ENCODE data around the gene PIK3CG. TPM values are rescaled to one million over a fixed set of nuclear protein-coding genes. Genes with fewer than 3 reads are reported as not detected.
"Not testable (repeated sequence)": the region's sequence is repeated elsewhere in the genome, so short reads cannot be mapped to it uniquely, and the experiment has no call there.

Gene PIK3CG
- total RNA-seq, 1 donor from 2014 or later = 1.7 TPM

DNA sequence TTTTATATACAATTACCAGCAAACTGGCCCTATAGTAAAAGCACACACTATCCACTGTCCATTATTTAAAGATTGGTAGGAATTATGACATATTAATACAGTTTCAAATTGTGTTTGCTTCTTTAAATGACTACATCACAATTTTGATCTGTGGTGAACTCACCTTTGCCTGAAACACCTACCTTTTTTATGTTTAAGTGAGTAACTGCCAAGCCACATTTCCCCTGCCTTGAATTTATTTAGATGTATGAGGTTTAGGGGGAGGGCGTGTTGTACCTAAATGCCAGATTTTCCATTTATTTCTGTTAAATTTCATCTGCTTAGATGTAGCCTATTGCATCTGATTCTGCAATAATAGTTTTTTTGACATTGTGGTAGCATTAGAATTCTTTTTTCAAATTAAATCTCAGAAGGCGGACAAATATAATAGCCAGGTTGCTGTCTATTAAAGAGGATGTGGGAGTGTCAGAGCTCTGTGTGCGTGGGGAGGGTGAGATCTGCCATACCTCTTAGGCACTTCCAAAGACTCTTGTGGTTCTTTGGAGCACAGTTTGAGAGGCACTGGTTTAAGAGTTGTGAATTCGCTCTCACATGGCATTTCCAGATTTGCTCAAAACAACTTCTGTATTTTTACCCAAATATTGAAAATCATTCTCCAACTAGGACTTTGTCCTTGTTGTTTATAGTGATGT, 13.8 kb downstream of the PIK3CG start:
- intact Hi-C loops (cut with DNase I) = no loop called here

DNA sequence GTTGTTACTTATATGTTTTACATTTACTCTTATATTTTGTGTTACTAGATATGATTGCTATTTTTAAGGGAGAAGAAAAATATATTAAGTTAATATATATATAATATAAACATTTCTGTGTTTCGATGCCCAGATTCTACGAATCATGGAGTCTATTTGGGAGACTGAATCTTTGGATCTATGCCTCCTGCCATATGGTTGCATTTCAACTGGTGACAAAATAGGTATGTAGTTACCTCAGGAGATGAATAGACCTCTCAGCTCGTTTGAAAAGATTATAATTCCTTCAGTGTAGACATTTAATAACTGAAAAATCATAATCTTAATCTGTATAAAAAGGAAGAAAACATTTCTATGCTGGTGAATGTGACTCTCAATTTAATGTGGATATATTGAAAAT, 16.9 kb downstream of the PIK3CG start:
- intact Hi-C loops (cut with DNase I) = no loop called here
- no peak for DNase-seq (ENCODE audit: low spot score)

More for the DNA sequence above, 13.8 kb downstream of the PIK3CG start:
- no peak for DNase-seq (ENCODE audit: low spot score)

DNA sequence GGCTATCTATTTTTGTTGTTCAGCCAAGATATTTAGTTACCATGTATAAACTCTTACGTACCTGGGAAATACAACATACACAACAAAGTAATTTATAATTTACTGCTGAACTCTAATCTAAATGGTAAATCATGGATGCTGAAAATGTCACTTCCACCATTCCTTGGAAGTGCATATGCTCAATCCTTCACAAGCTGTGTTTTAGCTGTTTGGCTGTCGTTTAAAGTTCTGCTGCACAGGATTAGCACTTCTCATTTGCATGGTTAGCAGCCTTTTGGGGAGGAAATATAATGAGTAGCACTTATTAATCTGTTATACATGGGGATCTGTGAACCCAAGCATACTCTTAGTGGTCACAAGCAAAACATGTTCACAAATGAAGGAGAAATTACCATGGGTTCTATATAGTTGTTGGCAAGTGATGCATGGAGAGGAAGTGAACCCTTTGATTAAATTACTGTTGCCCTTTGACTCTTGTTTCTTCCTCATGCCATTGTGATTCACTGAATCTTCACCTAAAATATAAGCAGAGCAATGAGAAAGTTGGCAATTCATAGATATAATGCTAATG, 18.5 kb downstream of the PIK3CG start:
- intact Hi-C loops (cut with DNase I) = no loop called here
- no peak for DNase-seq (ENCODE audit: low spot score)

DNA sequence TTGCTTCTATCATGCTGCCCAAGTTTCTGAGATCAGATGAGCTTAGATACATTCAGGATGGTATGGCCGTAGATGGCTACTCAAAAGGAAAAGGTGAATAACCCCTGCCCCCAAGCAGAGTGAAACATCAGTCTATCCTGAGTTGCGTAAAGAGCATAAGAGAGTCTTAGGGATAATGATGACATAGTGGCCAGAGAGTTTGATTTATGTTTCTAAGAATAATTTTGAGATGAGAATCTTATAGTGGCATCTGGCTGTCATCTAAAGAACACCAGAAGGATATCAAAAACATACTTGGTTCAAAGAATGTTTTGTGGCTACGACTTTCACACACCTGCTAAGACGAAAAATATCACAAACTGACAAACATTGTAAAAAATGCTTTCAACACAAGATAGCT, 20.6 kb downstream of the PIK3CG start:
- DNase-seq (ENCODE audit: low spot score) = no peak
- intact Hi-C loops (cut with DNase I) = no loop called here

DNA sequence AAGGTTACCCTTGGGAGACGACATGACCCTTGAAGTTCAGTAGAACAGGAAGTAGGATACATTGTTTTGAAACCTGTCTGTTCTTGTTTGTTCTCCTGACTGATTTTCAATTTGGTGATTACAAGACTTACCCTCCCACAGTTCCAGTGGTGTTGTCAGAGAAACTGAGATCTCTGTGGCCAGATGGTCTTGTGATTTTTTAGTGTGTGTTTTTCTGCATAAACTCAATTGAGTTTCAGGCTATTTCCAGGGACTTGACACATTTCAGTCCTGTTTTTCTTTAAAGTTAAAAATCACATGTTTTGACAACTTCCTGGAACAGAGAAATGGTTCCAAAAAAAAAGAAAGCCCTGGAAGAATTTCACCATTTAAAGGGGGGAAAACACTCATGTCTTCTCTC, 22.3 kb downstream of the PIK3CG start:
- DNase-seq (ENCODE audit: low spot score) = no peak
- intact Hi-C loops (cut with DNase I) = no loop called here

DNA sequence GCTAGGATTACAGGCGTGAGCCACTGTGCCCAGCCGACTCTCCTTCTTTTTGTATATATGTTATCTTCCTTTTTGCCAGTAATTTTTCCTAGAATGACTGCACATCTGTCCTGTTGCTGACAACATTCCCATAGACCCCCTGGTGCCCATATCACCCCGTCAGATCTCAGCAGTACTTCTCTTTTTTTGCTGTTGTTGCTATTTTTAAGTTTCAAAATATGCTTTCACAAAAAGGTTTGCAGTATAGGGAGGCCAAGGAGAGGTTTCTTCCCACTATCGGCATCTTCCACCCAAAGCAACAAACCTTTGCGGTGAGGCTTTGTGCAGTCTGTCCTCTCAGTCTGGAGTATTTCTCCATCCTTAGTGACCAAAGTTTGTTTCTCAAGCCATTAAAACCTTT, 23.1 kb downstream of the PIK3CG start:
- DNase-seq (ENCODE audit: low spot score) = no peak

DNA sequence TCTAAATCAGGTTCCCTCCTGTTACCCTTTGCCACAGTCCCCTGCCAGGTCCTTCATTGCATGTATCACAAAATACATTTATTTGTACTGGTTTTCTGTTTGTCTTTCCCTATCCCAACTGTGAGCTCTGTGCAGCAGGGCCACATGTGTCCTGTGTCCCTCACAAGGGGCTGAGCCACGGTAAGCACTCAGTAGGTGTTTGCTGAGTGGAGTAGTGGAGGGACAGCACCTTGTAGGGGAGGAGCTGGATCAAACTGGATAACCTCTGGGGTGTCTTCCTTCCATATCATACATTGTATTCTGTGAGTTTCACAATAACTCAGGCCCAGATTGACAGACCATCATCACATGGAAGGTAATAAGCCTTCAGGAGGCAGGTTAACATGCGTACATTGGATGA, 25.9 kb downstream of the PIK3CG start:
- intact Hi-C loops (cut with DNase I) = no loop called here
- DNase-seq (ENCODE audit: low spot score) = no peak

More for the DNA sequence above, 23.1 kb downstream of the PIK3CG start:
- intact Hi-C loops (cut with DNase I) = no loop called here

DNA sequence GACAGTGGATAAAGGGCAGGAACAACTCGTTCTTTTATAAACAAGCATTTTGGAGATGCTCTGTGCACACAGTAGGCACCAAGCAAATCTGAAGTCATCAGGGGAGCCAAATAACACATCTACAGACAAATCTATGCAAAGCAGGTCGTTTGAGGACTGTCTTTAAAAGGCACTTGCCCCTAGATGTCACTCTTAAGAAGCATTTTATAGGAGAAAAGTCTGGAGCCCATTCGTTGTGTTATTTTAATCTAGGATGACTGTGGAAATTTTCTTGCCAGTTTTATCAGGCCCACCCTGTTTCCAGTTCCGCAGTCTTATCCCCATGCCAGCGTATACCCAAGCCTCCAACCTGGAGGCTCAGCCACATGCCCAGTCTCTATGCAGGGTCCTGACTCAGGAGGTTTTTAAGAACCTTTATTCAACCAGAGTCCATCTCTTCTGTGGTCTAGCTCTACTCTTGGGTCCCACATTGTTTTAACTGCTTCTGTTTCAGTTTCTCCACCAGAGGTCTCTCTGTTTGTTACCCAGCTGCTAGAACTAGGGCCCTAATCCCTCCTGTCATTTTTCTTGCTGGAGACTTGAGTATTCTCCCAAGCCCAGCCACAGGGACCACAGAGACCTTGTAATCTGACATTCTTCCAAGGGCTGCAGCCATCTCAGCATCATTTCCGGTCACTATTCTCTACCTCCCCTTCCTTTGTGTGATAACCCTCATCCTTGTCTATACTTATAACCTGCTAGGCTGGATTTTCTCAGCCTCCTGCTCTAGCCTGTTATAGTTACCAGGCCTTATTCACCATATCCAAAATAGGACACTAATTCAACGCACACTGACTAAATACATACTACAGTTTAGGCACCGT, 26.7 kb downstream of the PIK3CG start:
- intact Hi-C loops (cut with DNase I) = no loop called here
- no peak for DNase-seq (ENCODE audit: low spot score)

DNA sequence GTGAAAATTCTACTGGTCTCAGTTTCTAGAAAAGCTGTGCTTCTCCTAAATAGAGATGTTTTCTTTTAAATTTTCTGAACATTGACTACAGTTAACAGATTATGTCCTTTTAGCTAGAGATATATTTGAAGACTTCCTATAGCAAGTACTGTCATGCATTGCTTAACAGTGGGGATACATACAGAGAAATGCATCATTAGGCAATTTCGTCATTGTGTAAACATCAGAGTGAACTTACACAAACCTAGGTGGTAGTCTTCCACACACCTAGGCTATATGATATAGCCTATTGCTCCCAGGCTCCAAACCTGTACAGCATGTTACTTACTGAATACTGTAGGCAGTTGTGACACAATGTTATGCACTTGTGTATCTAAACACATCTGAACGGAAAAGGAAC, 28.5 kb downstream of the PIK3CG start:
- intact Hi-C loops (cut with DNase I) = no loop called here

DNA sequence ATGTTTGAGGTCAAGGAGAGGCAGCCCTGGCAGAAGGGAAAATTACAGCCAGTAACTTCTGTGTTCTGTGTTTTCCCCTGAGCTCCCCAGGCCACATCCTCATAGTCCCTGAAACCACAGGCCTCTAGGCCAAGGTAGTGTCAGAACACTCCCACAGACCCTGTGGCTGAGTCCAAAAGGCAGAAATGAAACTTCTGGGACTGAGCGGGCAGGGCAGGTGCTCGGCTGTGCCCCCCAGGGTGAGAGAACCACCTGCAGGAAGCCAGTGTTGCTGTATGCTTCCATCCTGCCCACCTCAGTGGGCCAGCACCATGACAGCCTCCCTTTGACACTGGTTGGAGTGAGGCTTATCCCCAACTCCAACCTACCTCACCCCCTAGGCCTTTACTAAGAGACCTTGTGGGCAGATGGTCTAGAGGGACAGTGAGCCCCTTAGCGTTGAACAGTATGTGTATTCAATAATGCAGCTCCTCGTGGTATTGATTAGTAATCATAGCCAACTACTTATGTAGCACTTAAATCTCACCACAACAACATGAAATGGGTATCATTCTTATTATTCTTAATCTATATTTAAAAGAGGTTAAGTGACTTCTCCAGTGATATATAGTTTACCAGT, 30.3 kb downstream of the PIK3CG start:
- intact Hi-C loops (cut with DNase I) = no loop called here
- DNase-seq (ENCODE audit: low spot score) = peak; percentile 76

More for the DNA sequence above, 28.5 kb downstream of the PIK3CG start:
- DNase-seq (ENCODE audit: low spot score) = no peak

DNA sequence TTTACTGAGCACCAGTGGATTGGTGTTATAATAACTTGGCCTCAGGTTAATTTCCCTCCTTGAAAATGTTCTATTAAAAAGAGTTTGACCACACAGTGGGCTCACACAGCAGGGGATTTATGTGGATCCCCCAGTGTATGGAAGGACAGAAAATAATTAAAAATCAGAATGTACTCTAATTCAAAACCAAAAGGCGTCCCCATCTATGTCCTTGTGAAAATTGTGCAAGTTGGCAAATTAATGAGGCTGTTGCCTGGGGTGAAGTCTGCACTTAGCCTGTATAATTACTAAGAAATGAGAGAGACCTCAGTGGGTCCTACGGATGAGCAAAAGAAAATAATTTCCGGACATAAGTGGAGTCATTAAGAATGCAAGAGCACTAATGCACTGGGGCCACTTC, 31.1 kb downstream of the PIK3CG start:
- no peak for DNase-seq (ENCODE audit: low spot score)
- intact Hi-C loops (cut with DNase I) = no loop called here

DNA sequence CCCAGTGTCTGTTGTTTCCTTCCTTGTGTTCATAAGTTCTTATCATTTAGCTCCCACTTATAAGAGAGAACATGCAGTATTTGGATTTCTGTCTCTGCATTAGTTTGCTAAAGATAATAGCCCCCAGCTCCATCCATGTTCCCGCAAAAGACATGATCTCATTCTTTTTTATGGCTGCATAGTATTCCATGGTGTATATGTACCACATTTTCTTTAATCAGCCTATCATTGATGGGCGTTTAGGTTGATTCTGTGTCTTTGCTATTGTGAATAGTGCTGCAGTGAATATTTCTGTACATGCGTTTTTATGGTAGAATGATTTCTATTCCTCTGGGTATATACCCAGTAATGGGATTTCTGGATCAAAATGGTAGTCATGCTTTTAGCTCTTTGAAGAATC, 32.5 kb downstream of the PIK3CG start:
- intact Hi-C loops (cut with DNase I); DNase-seq (ENCODE audit: low spot score): not testable (repeated sequence)

DNA sequence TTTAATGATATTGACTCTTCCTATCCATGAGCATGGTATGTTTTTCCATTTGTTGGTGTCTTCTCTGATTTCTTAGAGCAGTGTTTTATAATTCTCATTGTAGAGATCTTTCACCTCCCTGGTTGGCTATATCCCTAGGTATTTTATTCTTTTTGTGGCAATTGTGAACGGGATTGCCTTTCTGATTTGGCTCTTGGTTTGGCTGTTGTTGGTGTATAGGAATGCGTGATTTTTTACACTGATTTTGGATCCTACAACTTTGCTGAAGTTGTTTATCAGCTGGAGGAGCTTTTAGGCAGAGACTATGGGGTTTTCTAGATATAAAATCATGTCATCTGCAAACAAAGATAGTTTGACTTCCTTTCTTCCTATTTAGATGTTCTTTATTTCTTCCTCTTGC, 33.9 kb downstream of the PIK3CG start:
- intact Hi-C loops (cut with DNase I); DNase-seq (ENCODE audit: low spot score): not testable (repeated sequence)

DNA sequence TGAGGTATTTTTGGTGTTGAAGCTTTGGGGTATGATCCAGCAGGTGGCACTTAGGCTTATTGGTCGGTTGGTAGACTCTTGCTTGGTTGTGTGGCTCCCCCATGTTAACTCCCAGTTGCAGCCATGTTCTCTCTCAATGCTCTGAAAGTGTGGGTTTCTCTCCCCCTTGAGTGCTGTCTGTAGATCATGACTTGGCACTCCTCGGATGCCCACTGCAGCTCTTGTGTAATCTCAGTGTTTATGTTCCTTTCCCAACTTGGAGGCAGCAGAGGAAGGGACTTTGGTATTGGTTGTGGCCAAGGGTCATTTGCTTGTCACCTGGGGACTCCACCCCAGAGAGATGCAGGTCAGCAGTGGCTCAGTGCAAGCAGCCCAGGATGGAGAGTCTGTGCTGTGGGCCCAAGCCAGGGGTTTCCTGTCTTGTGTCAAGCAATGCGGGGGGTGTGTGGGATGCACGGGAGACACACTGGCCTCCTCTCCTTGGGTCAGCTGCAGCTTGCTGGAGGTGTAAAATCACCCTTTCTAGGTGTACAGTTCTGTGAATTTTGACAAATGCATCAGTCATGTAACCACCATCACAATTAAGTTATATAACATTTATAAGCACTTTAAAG, 36.9 kb downstream of the PIK3CG start:
- no peak for DNase-seq (ENCODE audit: low spot score)
- intact Hi-C loops (cut with DNase I) = no loop called here

DNA sequence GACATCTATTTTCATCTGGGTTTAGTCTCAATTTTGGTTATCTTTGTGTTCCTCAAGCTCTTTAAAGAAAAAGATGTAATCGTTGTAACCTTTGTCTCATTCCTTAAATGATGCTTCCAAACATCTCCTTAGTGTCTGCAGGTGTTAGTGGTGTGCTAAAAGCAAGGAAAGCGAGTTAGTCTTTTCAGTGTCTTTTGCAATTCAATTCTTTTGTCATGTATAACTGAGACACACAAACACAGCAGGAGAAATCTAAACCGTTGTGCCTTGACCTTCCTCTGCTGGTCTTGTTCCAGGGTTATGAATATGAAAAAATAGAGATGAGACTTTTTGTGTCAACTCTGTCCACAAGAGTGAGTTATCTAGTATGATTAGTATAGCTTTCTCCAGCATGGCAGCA, 40.7 kb downstream of the PIK3CG start:
- no peak for DNase-seq (ENCODE audit: low spot score)
- intact Hi-C loops (cut with DNase I) = no loop called here

DNA sequence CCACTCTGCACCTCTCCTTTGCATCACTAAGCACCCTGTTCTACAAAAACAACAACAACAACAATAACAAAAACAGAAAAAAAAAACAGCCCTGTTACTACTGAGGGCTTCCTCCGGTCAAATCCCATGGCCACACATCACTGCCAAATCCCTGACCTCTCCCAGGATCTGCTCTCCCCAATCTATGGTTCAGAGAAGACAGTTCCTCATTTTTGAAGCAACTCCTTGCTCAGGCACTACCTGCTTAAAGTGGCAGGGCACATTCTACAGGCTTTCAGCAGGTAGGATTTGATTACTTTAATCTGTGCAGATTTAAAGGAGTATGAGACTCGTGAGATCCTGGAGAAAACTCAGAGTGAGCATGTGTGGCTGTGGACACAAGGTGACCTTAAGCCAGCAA, 46.9 kb downstream of the PIK3CG start:
- no peak for DNase-seq (ENCODE audit: low spot score)
- intact Hi-C loops (cut with DNase I) = no loop called here

DNA sequence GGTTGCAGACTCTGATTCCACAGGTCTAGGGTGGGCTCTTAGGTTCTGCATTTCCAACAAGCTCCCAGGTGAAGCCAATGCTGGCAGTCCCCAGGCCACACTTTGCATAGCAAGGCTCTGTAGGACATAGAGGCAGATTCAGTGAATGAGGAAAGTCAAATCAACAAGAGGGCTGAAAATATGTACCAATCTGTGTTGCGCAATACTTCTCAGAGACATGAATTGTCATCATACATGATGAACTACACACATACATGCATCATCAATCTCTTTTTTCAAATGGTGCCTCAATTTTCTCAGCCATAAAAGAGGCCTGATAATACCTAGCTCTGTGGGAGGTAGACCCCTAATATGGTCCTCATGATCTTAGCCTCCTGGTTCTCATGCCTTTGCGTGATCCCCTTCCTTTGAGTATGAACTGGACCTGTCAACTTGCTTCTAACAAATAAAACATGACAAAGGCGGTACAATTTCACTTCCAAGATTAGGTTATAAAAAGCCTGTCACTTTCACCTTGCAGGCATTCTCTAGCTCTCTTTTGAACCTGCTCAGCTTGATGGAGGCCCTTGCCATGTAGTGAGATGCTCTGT, 49.0 kb downstream of the PIK3CG start:
- DNase-seq (ENCODE audit: low spot score) = no peak
- intact Hi-C loops (cut with DNase I) = no loop called here

DNA sequence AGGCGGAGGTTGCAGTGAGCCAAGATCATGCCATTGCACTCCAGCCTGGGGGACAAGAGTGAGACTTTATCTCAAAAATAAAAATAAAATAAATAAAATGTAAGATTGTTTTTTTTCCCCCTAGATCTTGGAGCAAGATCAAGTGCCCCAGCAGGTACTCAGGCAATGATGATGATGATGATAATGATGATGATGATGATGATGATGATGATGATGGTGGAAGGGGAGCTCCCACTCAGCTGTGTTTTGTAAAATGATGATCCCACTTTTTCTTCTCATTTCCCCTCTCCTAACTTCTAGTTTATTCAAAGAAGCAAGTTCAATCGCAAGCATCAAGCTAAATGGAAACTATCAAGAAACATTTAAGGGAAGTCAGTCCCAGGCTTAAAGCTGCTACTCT, 50.3 kb downstream of the PIK3CG start:
- DNase-seq (ENCODE audit: low spot score) = no peak
- intact Hi-C loops (cut with DNase I) = no loop called here

DNA sequence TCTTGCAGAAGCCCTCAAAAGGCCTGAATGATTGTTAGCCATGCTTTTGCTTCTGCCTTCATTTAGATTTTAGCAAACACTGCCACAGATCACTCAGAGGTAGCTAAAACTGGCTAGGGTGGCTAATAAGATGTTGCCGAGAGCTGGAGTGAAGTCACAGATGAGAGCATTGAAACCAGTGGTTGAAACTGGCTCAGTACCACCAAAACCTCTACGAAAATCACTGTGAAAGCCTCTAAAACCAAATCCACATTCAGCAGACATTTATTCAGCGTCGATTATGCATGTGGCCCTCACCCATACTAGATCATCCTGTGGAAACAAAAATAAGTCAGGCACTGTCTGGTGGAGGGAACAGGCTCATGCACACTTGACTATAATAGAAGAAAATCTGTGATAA, 50.8 kb downstream of the PIK3CG start:
- intact Hi-C loops (cut with DNase I) = no loop called here
- DNase-seq (ENCODE audit: low spot score) = no peak

DNA sequence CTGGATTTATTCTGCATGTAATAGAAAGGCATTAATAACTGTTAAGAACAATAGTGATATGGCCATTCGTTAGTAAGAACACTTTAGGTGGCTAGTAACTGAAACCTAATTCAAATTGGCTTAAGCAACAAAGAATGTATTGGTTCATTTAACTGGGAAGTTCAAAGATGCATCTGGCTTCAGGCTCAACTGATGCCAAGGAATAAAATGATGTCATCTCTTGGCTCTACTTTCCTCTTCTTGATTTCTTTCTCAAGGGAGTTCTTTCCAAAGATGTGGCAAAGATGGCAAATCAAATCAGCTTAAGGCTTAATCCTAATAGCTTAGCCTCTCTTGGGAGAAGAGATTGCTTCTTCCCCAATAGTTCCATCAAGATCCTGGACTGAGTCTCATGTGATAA, 51.6 kb downstream of the PIK3CG start:
- intact Hi-C loops (cut with DNase I) = no loop called here
- no peak for DNase-seq (ENCODE audit: low spot score)

Data from cardiac septum (tissue), 1 donor.